NCI-H748 treated with DMSO at 0.1 percent for 48 hours (cell line): ENCODE data around the gene OR10A3.

ENCODE experiments used
- DNase-seq: peaks from one replicate; lab custom pipeline; 2025; lab: John Stamatoyannopoulos, UW

The OR10A3 gene

GRCh38 chr11:7892059-7892699, 49.3 kb downstream of the OR10A3 start:
- DNase-seq, result no peak

GRCh38 chr11:7890417-7891172, 50.9 kb downstream of the OR10A3 start:
- DNase-seq, result no peak

DNA sequence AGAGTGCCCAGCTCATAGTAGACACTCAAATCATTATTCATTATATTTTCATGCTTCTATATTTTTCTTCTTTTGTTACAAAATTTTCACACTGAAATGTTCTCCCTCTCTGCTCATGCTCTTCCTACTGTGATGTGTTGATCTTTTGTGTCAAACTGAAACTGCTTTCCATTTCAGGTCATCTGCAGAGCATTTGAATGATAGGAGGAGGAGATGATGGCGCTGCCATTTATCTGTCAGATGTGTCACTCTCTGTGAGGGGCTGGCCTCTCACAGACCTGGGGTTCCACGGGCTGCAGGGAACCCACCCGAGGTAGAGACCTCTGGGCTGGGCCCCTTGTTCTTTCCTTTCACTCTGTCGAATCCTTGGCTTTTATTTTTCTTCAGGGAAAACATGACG, 51.5 kb downstream of the OR10A3 start:
- no peak for DNase-seq
